ENCODE measurements around the gene TMEM255A. TPM values are rescaled to one million over a fixed set of nuclear protein-coding genes. Genes with fewer than 3 reads are reported as not detected.

The TMEM255A gene
- total RNA-seq, 4 donors from 2014 or later: 1.5 TPM; not detected in 3

- Histone ChIP-seq H3K4me3 (no peak overlapping the region), H3K9me3 (peaks cover 0 to 6% (median 2%) of the 10 kb centered on the region in 4 donors), H3K4me1 (no peaks in the 10 kb centered on the region), H3K27me3 (no peaks in the 10 kb centered on the region), H3K27ac (no peak overlapping the region), H3K36me3 (no peaks in the 10 kb centered on the region)
- TF ChIP-seq POLR2A (IDR thresholded peaks at IDR 0.05) (no peak), CTCF (IDR thresholded peaks at IDR 0.05) (no peak)
- DNase-seq: no peak
Observed at GRCh38 chrX:120336899-120337298, 25.6 kb upstream of the TMEM255A start.

- H3K9me3 ChIP-seq: peaks cover 0 to 6% (median 2%) of the 10 kb centered on the region in 4 donors
- no peaks in the 10 kb centered on the region for H3K36me3 ChIP-seq
- TF ChIP-seq CTCF (IDR thresholded peaks at IDR 0.05) (no peak), POLR2A (IDR thresholded peaks at IDR 0.05) (no peak)
- DNase-seq: no peak
- H3K4me3 ChIP-seq: no peak overlapping the region
- H3K4me1 ChIP-seq: no peaks in the 10 kb centered on the region
- H3K27ac ChIP-seq: no peak overlapping the region
- H3K27me3 ChIP-seq: no peaks in the 10 kb centered on the region
Observed at GRCh38 chrX:120335289-120335688, 24.0 kb upstream of the TMEM255A start.

GRCh38 chrX:120334603-120335002 lies 23.3 kb upstream of the TMEM255A start:
- Histone ChIP-seq H3K4me1 (no peaks in the 10 kb centered on the region), H3K9me3 (peaks cover 0 to 6% (median 2%) of the 10 kb centered on the region in 4 donors), H3K27ac (no peak overlapping the region), H3K27me3 (no peaks in the 10 kb centered on the region), H3K4me3 (no peak overlapping the region), H3K36me3 (no peaks in the 10 kb centered on the region)
- no peak for TF ChIP-seq POLR2A (IDR thresholded peaks at IDR 0.05)
- no peak for TF ChIP-seq CTCF (IDR thresholded peaks at IDR 0.05)
- no peak for DNase-seq

GRCh38 chrX:120334151-120334550 lies 22.9 kb upstream of the TMEM255A start:
- Histone ChIP-seq H3K27me3 (no peaks in the 10 kb centered on the region), H3K9me3 (peaks cover 0 to 6% (median 2%) of the 10 kb centered on the region in 4 donors), H3K27ac (no peak overlapping the region), H3K36me3 (no peaks in the 10 kb centered on the region), H3K4me3 (no peak overlapping the region), H3K4me1 (no peaks in the 10 kb centered on the region)
- no peak for DNase-seq
- no peak for TF ChIP-seq CTCF (IDR thresholded peaks at IDR 0.05)
- TF ChIP-seq POLR2A (IDR thresholded peaks at IDR 0.05): no peak

- DNase-seq: no peak
- no peak for TF ChIP-seq CTCF (IDR thresholded peaks at IDR 0.05)
- TF ChIP-seq POLR2A (IDR thresholded peaks at IDR 0.05): no peak
- H3K36me3 ChIP-seq: no peaks in the 10 kb centered on the region
- no peaks in the 10 kb centered on the region for H3K4me1 ChIP-seq
- no peak overlapping the region for H3K27ac ChIP-seq
- H3K9me3 ChIP-seq: peaks cover 0 to 6% (median 2%) of the 10 kb centered on the region in 4 donors
- no peaks in the 10 kb centered on the region for H3K27me3 ChIP-seq
- H3K4me3 ChIP-seq: no peak overlapping the region
Observed at GRCh38 chrX:120332394-120332793, 21.1 kb upstream of the TMEM255A start.

- no peak overlapping the region for H3K27ac ChIP-seq
- TF ChIP-seq CTCF (IDR thresholded peaks at IDR 0.05) (no peak), POLR2A (IDR thresholded peaks at IDR 0.05) (no peak)
- H3K9me3 ChIP-seq: no peaks in the 10 kb centered on the region
- no peaks in the 10 kb centered on the region for H3K27me3 ChIP-seq
- H3K4me3 ChIP-seq: no peak overlapping the region
- H3K4me1 ChIP-seq: no peaks in the 10 kb centered on the region
- H3K36me3 ChIP-seq: no peaks in the 10 kb centered on the region
- no peak for DNase-seq
Observed at GRCh38 chrX:120331116-120331515, 19.9 kb upstream of the TMEM255A start.
